ENCODE results near the gene PRKAR1B. TPM values are rescaled to one million over a fixed set of nuclear protein-coding genes. Genes with fewer than 3 reads are reported as not detected.

PRKAR1B gene
- total and polyA plus RNA-seq, 10 of the 15 experiments (the other 5 are each of a cell fraction or from before 2014, with no cell fraction given), result 1.4 to 45.6 (median 19.3) TPM

- TF ChIP-seq NKRF (conservative IDR thresholded peaks at IDR 0.05) (no peak), SRF (IDR thresholded peaks at IDR 0.05; ENCODE audit: low read depth in 2 of 2, low read length in 2 of 2) (no peak), CBFB (IDR thresholded peaks at IDR 0.05; ENCODE audit: low read depth) (no peak), ZNF207 (IDR thresholded peaks at IDR 0.05; ENCODE audit: borderline replicate concordance) (no peak), SMARCA5 (IDR thresholded peaks at IDR 0.05) (no peak), ZNF24 (IDR thresholded peaks at IDR 0.05) (no peak), NFXL1 (IDR thresholded peaks at IDR 0.05; ENCODE audit: borderline replicate concordance) (no peak), MYC (IDR thresholded peaks at IDR 0.05; ENCODE audit: insufficient read depth, insufficient read length, insufficient replicate concordance, low read length, severe bottlenecking) (no peak)
These were observed 23.2 kb upstream of the PRKAR1B start (continued) for GRCh38 chr7:750111-750905.

DNA sequence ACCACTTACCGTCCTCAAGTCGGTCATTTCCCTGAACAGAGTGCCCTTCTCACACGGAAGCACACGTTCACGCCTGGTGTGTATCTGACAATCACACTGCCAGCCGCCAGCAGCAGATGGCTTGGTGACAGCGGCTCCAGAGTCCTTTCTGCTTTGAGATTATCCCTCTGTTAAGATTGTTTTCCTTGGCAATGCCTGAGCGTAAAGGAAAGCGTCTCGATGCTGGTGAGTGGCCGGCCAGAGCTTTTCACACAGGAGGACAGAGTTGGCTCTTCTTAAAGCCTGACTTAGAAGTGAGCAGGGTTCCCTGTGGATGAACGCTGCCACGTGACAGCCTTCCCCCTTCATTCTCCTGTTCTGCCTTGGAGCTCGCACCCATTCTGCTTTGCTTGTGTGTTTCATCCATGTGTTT, 22.1 kb upstream of the PRKAR1B start:
- H2AFZ ChIP-seq (ENCODE audit: control insufficient read depth, low read depth, low read length), result no peak overlapping the region
- no TSS peak for BruUV-seq (replicated peaks)
- H3K27me3 ChIP-seq (replicated peaks in 1 of 2; ENCODE audit: control insufficient read depth in 2 of 2, insufficient read depth in 2 of 2, low read length in 1 of 2), result no peaks in the 10 kb centered on the region
- SMC1A ChIA-PET (ENCODE audit: uncharacterized antibody, unreplicated experiment), result no interaction called here
- DNase-seq (ENCODE audit: low read depth, low spot score), result no peak
- no peaks in the 10 kb centered on the region; the same call in 1 of the 2 replicates for H4K20me1 ChIP-seq (ENCODE audit: control insufficient read depth, insufficient read depth)
- CTCF ChIA-PET, result no interaction called here
- H3K9ac ChIP-seq (ENCODE audit: control insufficient read depth, insufficient read depth, low read length), result no peak overlapping the region
- ATAC-seq, result no peak
- peaks cover 5 to 9% of the 10 kb centered on the region in 2 experiments; a peak in 3 of 4 replicates for H3K36me3 ChIP-seq (ENCODE audit: control insufficient read depth in 2 of 2, insufficient read depth in 2 of 2, low read length in 1 of 2)
- H3K4me2 ChIP-seq (ENCODE audit: control insufficient read depth, insufficient read depth), result no peak overlapping the region
- H3K79me2 ChIP-seq (ENCODE audit: control insufficient read depth, insufficient read depth, low read length), result no peaks in the 10 kb centered on the region
- intact Hi-C loops (cut with micrococcal nuclease; ENCODE audit: unreplicated experiment), result no loop called here
- POLR2A ChIA-PET, result no interaction called here
- no peaks in the 10 kb centered on the region for H3K4me1 ChIP-seq (ENCODE audit: control insufficient read depth, insufficient read depth, low read length)
- WGBS (ENCODE audit: insufficient coverage, insufficient replicate concordance, low lambda C conversion rate, missing lambda C conversion rate), result 97% methylated on average over 14 of the region's 14 CpGs
- H3K9me3 ChIP-seq (replicated peaks; ENCODE audit: control insufficient read depth, insufficient read depth, low read length), result no peaks in the 10 kb centered on the region; the same call in 2 of the 3 replicates
- RAD21 ChIA-PET (ENCODE audit: unreplicated experiment), result no interaction called here
- FAIRE-seq, result no peak
- in situ Hi-C loops (cut with MboI), result no loop called here
- H3K4me3 ChIP-seq, result no peak overlapping the region
- H3K27ac ChIP-seq (ENCODE audit: control insufficient read depth, insufficient read depth), result no peak overlapping the region
- TF ChIP-seq RELB (IDR thresholded peaks at IDR 0.05; ENCODE audit: low read depth) (no peak), NKRF (conservative IDR thresholded peaks at IDR 0.05) (no peak), ZNF217 (IDR thresholded peaks at IDR 0.05) (no peak), SMAD5 (IDR thresholded peaks at IDR 0.05; ENCODE audit: low read depth) (no peak), STAT3 (IDR thresholded peaks at IDR 0.05; ENCODE audit: low read depth, low read length) (no peak), ZNF207 (IDR thresholded peaks at IDR 0.05; ENCODE audit: borderline replicate concordance) (no peak)
- TF ChIP-seq, protein P1, sequence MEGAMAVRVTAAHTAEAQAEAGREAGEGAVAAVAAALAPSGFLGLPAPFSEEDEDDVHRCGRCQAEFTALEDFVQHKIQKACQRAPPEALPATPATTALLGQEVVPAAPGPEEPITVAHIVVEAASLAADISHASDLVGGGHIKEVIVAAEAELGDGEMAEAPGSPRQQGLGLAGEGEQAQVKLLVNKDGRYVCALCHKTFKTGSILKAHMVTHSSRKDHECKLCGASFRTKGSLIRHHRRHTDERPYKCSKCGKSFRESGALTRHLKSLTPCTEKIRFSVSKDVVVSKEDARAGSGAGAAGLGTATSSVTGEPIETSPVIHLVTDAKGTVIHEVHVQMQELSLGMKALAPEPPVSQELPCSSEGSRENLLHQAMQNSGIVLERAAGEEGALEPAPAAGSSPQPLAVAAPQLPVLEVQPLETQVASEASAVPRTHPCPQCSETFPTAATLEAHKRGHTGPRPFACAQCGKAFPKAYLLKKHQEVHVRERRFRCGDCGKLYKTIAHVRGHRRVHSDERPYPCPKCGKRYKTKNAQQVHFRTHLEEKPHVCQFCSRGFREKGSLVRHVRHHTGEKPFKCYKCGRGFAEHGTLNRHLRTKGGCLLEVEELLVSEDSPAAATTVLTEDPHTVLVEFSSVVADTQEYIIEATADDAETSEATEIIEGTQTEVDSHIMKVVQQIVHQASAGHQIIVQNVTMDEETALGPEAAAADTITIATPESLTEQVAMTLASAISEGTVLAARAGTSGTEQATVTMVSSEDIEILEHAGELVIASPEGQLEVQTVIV (IDR thresholded peaks at IDR 0.05; ENCODE audit: borderline replicate concordance, partially characterized antibody), result no peak

All from GM12878 (cell line).